Activated naive CD8-positive, alpha-beta T cell treated with anti-CD3 and anti-CD28 coated beads, Interleukin-2, amount 50 U/mL, for 24 hours (primary cell): ENCODE measurements around the gene GBX2.

Experiments used
- ATAC-seq: fragments of 150-1000 bp; cut with Tn5 transposase; one replicate; pipeline ENCODE4 v1.10.0; 2021
- DNase-seq: peaks from one replicate; pipeline ENCODE4 v3.0.0; 2021
- H3K27ac Mint-ChIP-seq: one replicate; pipeline ENCODE4 v1.8.0; 2021; ENCODE audit warnings: mild to moderate bottlenecking, mixed read lengths
- H3K27me3 Mint-ChIP-seq: one replicate; pipeline ENCODE4 v1.8.0; 2021; ENCODE audit warnings: mixed read lengths
- H3K36me3 Mint-ChIP-seq: one replicate; pipeline ENCODE4 v1.8.0; 2021; ENCODE audit warnings: low read depth, mixed read lengths
- H3K4me1 Mint-ChIP-seq: one replicate; pipeline ENCODE4 v1.8.0; 2021; ENCODE audit warnings: mixed read lengths
- H3K4me3 Mint-ChIP-seq: one replicate; pipeline ENCODE4 v1.8.0; 2021; ENCODE audit warnings: mild to moderate bottlenecking, moderate library complexity, mixed read lengths
- H3K9me3 Mint-ChIP-seq: one replicate; pipeline ENCODE4 v1.8.0; 2021; ENCODE audit warnings: mixed read lengths

GBX2 gene

GRCh38 chr2:236176951-236177350, 8.8 kb upstream of the GBX2 start:
- ATAC-seq (no peak), DNase-seq (no peak)
- Mint-ChIP-seq H3K27me3 (peaks cover 83% of the 10 kb centered on the region), H3K27ac (no peak overlapping the region), H3K4me1 (peaks cover 9% of the 10 kb centered on the region), H3K4me3 (no peak overlapping the region), H3K9me3 (no peaks in the 10 kb centered on the region), H3K36me3 (no peaks in the 10 kb centered on the region)

DNA sequence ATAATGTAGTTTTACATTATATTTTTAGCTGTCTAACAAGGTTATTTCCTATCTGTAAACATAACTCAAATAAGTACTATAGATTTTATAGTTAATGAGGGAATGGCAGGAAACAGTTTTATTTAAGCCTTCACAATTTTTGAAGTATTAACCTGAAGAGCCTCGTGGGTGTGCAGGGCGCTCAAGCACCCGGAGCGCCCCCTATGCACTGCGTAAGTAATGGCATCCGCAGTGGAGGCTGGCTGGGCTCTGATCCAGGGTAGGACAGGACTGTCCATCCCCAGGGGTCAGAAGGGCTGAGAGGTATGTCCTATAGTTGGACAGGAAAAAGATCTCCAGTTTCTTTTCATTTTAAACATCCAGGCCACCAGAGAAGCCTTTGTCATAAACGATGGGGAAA, 8.2 kb upstream of the GBX2 start:
- DNase-seq = no peak
- Mint-ChIP-seq H3K27me3 (peaks cover 83% of the 10 kb centered on the region), H3K27ac (no peak overlapping the region), H3K4me1 (peaks cover 9% of the 10 kb centered on the region), H3K9me3 (no peaks in the 10 kb centered on the region), H3K4me3 (no peak overlapping the region), H3K36me3 (no peaks in the 10 kb centered on the region)
- ATAC-seq = no peak

DNA sequence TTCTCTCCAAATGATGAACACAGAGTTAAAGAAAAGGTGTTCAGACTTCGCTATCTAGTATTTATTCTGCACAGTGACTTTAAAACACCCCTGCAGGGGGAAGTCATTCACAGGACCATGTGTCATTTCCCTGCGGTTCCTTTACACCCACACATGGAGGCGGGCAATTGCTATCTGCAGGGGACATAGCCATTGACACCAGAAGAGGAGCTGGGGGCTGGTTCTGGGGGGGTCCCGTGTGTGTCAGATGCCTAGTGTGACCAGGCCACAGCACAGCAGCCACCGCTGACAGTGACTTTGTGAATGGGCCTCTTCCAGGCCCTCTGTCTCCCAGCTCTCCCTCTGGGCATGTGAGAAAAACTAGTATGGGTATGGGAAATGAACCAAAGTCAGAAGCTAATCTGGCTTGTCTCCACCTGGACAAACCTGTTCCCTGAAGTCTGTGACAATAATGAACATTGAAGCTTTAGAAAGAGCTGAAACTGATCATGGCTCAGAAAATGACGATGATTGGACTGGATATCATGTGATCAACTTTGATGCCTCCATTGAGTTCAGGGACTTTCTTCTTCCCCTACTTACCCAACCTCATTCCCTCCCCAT, 7.5 kb upstream of the GBX2 start:
- Mint-ChIP-seq H3K4me1 (peaks cover 9% of the 10 kb centered on the region), H3K27me3 (peaks cover 82% of the 10 kb centered on the region), H3K4me3 (no peak overlapping the region), H3K36me3 (no peaks in the 10 kb centered on the region), H3K9me3 (no peaks in the 10 kb centered on the region), H3K27ac (no peak overlapping the region)
- peak; percentile 18 for ATAC-seq
- DNase-seq = no peak

DNA sequence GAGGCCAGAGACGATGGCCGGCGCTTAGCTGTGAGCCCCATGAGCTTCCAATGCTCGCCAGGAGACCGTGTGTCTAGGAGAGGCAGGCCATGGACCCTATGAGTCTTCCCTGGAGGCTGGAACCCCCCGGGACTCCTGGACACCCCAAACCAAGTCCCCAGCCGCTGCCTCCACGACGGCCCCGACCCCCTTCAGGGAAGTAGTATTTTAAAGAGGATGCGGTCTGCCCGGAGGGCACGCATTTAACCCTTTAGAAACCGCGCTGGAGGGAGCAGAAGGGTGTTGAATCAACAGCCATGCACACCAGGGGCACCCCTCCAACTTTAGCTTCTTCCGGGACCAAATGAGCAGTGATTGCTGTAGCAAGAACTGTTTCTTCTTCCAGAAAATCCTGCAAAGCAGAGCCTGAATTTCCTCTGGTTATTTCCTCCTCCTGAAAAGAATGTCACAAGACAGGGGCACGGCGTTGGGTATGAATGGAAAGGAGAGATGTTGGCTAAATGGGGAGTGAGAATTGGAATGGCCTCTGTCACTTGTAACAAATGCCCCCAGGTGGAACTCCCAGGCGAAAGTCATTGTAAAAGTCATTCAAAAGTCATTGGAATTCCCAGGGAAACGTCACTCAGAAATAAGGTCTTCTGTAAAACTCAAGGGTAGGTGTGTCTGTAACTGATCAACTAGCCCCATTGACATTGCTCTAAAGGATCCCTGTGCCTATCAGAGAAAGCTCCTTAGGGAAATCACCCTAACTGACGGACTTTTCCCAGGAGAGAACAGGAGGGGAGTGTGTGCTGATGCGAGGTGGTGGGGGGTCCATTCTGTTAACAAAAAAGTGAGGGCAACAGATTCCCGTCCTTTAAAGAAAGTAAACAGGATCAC, 5.8 kb upstream of the GBX2 start:
- DNase-seq (no peak), ATAC-seq (no peak)
- peaks cover 11% of the 10 kb centered on the region for H3K4me1 Mint-ChIP-seq
- H3K27ac Mint-ChIP-seq = no peak overlapping the region
- H3K4me3 Mint-ChIP-seq = no peak overlapping the region
- H3K36me3 Mint-ChIP-seq = no peaks in the 10 kb centered on the region
- no peaks in the 10 kb centered on the region for H3K9me3 Mint-ChIP-seq
- H3K27me3 Mint-ChIP-seq = peaks cover 87% of the 10 kb centered on the region

DNA sequence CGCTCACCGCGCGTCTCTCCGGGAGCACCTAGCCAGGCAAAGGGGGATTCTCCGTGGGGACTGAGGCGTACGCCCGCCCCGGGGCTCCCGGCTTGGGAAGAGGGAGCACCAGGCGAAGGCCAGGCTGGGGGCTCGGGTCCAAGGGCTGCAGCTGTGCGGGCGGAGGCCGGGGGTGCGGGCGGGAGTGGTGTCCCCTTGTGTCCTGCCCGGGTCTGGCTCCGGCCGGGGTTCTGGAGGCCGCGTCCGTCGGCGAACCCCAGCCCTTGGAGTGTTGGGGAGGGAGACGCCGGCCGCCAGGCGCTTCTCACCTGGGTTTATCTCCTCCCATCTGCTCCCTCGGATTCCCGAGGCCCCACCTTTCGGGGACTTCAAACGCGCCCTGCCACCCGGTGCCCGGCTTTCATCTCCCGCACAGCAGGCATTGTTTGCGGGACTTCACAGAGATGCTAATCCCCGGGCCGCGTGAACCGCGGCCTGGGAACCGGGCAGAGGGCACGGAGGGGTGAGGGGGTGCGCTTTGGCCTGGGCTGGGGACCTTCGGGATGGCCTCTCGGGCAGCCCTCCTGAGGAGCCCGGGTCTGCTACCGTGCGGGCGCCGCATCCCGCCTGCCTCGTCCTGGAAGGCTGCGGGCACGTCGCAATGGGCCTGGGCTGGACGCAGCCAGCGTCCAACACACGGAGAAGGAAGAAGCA, 5.0 kb upstream of the GBX2 start:
- Mint-ChIP-seq H3K27me3 (peaks cover 83% of the 10 kb centered on the region), H3K9me3 (no peaks in the 10 kb centered on the region), H3K4me3 (no peak overlapping the region), H3K4me1 (peaks cover 10% of the 10 kb centered on the region), H3K36me3 (no peaks in the 10 kb centered on the region), H3K27ac (no peak overlapping the region)
- ATAC-seq = no peak
- no peak for DNase-seq

- peaks cover 8% of the 10 kb centered on the region for H3K4me1 Mint-ChIP-seq
- peaks cover 75% of the 10 kb centered on the region for H3K27me3 Mint-ChIP-seq
- no peak overlapping the region for H3K4me3 Mint-ChIP-seq
- H3K9me3 Mint-ChIP-seq = no peaks in the 10 kb centered on the region
- ATAC-seq (no peak), DNase-seq (no peak)
- no peaks in the 10 kb centered on the region for H3K36me3 Mint-ChIP-seq
- no peak overlapping the region for H3K27ac Mint-ChIP-seq
Measured at GRCh38 chr2:236172255-236173035, 4.3 kb upstream of the GBX2 start.

DNA sequence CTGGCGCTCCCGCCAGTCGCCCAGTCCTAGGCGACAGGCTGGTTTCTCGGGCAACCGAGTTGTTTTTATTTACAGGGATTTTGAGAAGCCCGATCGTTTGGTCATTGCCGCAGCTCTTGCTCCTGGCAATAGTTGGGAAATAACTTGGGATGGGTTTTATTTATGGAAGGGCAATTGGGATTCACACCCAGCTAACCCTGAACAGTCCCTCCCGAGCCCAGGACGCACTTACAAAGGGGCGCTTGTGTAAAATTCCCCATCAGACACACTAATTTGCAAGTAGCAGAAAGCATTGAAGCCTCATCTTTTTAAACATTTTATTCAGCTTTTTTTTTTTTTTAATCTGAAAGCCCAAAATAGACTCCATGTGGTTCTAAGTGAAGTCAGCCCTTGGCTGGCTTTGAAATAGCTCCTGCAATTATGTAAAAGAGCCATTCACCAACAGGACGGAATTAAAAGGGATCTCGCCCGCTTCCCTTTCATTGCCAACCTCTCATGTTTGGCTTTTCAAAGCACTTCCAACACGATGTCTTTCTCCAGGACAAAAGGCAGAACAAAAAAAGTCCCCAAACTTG, 3.6 kb upstream of the GBX2 start:
- DNase-seq (no peak), ATAC-seq (no peak)
- H3K27me3 Mint-ChIP-seq = peaks cover 72% of the 10 kb centered on the region
- no peaks in the 10 kb centered on the region for H3K9me3 Mint-ChIP-seq
- H3K4me3 Mint-ChIP-seq = no peak overlapping the region
- H3K36me3 Mint-ChIP-seq = no peaks in the 10 kb centered on the region
- H3K4me1 Mint-ChIP-seq = peaks cover 10% of the 10 kb centered on the region
- no peak overlapping the region for H3K27ac Mint-ChIP-seq

DNA sequence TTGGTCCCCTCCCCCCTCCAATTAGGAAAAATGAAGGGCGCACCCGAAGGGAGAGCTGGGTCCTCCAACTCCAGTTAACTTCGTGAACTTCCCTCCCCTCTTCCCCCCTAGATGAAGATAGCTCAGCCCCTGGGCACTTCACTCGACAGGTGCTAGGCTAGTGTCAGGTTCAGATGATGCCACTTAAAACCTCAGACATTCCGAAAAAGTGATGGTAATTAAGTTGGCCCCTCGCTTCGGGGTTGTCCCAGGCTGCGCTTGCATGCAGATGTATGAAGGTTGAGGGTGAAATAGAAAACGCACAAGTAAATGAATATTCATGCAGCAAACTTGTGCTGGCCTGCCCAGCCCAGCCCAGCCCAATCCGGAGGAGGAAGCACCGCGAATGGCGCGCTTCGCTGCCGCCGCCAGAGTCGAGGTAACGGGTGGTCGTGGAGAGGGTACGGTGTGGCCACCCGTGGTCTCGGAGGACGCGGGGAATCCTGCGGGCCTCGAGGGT, 3.0 kb upstream of the GBX2 start:
- Mint-ChIP-seq H3K36me3 (no peaks in the 10 kb centered on the region), H3K9me3 (no peaks in the 10 kb centered on the region), H3K27ac (no peak overlapping the region), H3K4me1 (peaks cover 14% of the 10 kb centered on the region), H3K4me3 (no peak overlapping the region), H3K27me3 (peaks cover 72% of the 10 kb centered on the region)
- DNase-seq (no peak), ATAC-seq (no peak)

- ATAC-seq (no peak), DNase-seq (no peak)
- H3K4me1 Mint-ChIP-seq = peaks cover 16% of the 10 kb centered on the region
- H3K9me3 Mint-ChIP-seq = no peaks in the 10 kb centered on the region
- no peak overlapping the region for H3K4me3 Mint-ChIP-seq
- no peaks in the 10 kb centered on the region for H3K36me3 Mint-ChIP-seq
- peaks cover 72% of the 10 kb centered on the region for H3K27me3 Mint-ChIP-seq
- peak overlapping the region; percentile 42 for H3K27ac Mint-ChIP-seq
Measured at GRCh38 chr2:236170590-236171165, 2.5 kb upstream of the GBX2 start.

DNA sequence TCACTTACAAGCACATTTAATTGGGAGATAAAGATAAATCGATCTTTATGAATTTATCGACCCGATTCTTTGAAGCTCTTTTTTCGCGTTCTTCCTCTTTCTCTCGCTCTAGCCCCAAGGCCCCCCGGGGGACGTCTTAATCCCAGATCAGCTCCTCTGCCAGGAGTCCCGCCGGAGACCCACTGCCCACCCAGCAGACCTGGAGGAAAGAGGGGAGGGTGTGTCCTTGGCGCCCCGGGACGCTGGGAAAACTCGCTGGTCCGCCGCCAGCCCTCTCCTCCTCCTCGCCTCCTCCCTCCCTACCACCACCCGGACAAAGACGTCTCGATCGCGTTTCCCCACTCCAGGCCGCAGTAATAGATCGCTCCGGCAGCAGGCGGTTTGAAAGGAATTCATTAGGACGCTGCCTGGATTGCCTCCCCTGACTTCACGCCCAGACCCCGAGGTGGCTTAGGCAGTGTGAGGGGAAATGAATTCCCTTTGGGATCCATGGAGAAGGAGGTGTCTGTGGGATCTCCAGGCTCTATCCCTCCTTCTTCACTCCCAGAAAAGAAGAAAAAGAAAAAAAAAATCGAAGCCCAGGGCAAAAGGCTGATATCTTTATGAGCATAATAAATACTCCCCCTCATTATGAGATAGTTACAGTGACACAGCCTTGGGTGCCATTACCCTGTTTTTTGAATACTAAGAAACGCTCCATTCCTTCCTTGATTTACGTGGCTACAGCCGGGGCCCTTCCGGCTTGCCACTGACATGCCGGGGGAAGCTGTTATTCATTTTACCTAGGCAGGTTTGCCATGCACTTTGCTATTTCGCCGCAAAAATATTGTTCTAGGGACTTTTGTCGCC, 1.8 kb upstream of the GBX2 start:
- DNase-seq = no peak
- Mint-ChIP-seq H3K9me3 (no peaks in the 10 kb centered on the region), H3K4me1 (peaks cover 16% of the 10 kb centered on the region), H3K36me3 (no peaks in the 10 kb centered on the region), H3K4me3 (no peak overlapping the region), H3K27ac (peak overlapping the region; percentile 42), H3K27me3 (peaks cover 73% of the 10 kb centered on the region)
- ATAC-seq = no peak

DNA sequence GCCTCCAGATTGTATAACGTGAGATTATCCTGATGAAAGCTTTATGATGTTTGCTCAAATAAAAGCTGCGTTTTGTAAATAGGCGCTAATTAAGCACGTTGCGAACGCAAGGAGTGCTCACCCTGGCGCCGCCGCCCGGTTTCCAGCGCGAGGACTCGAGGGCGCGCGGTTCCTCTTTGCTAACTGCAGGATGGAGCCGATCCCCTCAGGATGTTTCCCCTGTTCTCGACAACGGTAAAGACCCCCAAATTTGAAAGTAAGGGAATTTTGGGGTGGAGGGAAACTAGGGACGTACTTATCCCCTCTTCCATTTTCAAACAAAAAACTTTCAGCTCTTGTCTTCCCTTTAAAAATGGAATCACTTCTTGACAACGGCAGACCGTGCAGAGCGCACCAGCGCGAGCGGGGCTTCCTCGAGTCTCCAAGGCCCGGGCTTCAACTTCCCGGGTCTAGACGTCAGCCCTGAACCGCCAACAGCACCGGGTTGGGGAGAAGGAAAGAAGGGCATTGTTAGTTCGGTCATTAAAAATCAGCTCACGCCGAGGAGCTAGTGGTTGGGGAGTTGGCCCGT, 1.1 kb upstream of the GBX2 start:
- H3K4me3 Mint-ChIP-seq = no peak overlapping the region

DNA sequence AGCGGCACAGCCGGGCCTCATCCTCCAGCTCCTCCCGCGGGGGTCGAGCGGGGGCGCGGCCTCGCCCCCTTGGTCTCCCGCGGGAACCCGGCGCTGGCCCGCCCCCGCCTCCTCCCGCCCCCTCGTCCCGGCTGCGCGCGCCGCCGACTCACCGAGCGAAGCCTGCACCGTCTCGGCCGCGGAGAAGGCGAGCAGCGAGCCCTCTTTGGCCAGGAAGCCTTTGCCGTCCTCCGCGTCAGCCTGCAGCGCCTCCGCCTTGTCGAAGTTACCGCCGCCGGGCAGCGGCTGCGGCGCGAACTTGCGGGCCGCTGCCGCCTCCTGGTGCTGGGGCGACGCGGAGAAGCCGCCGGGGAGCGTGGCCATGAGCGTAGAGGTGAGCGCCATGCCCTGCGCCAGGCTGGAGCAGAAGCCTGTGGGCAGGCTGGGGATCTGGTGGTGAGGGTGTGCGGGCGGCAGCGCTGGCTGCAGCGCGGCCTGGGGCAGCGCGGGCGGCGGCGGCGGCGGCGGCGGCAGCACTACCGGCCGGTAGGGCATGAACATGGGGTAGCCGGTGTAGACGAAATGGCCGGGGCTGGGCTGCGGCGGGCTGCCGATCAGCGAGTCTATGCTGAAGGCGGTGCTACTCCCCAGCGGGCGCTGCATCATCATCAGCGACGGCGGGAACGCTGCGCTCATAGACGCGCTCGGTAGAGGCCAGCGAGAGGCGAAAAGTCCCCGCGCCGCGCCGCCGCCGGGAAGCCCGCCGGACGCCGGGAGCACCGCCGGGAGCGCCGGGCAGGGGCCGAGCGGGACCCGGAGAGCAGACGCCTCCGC, 683 bp downstream of the GBX2 start:
- Mint-ChIP-seq H3K27me3 (peaks cover 64% of the 10 kb centered on the region), H3K4me3 (no peak overlapping the region), H3K4me1 (peaks cover 17% of the 10 kb centered on the region), H3K27ac (no peak overlapping the region), H3K9me3 (no peaks in the 10 kb centered on the region), H3K36me3 (no peaks in the 10 kb centered on the region)
- no peak for DNase-seq
- ATAC-seq = no peak

More for the DNA sequence above, 1.1 kb upstream of the GBX2 start:
- Mint-ChIP-seq H3K4me1 (peaks cover 17% of the 10 kb centered on the region), H3K9me3 (no peaks in the 10 kb centered on the region), H3K36me3 (no peaks in the 10 kb centered on the region), H3K27me3 (peaks cover 70% of the 10 kb centered on the region), H3K27ac (peak overlapping the region; percentile 39)
- ATAC-seq = no peak
- DNase-seq = no peak
